Bronchial epithelial cell (primary cell): ENCODE measurements around the gene FNDC3B. TPM values are rescaled to one million over a fixed set of nuclear protein-coding genes. Genes with fewer than 3 reads are reported as not detected.

ENCODE experiments used
- DNase-seq: peaks from one replicate; pipeline ENCODE4 v3.0.0-alpha.2; 2010; ENCODE audit warnings: low read depth
- FAIRE-seq: peaks from 2 replicates; lab custom pipeline; 2011; peaks lifted over from hg19 to GRCh38; lab: Jason Lieb, UNC
- H3K27me3 ChIP-seq: 2 replicates; pipeline ENCODE4 v1.5.1; 2011; ENCODE audit warnings: low read length; ENCODE audit not compliant: control insufficient read depth, insufficient read depth
- H3K36me3 ChIP-seq: 2 replicates; pipeline ENCODE4 v1.5.1; 2011; ENCODE audit warnings: low read length; ENCODE audit not compliant: control insufficient read depth, insufficient read depth
- H3K4me3 ChIP-seq: 2 replicates; pipeline ENCODE4 v1.5.1; 2011; ENCODE audit warnings: mild to moderate bottlenecking, low read depth, low read length, control low read depth
- CTCF ChIP-seq: IDR thresholded peaks from 2 replicates; pipeline ENCODE4 v1.5.1; 2011; ENCODE audit warnings: mild to moderate bottlenecking, moderate library complexity, low read length, control low read depth, inconsistent platforms; ENCODE audit not compliant: insufficient read depth, severe bottlenecking
- total RNA-seq: library from RNA; depleted of rRNA; stranded (reverse); fragments of >200 nt; gene quantifications from 2 replicates; pipeline ENCODE4 v1.2.1, GENCODE V29; 2014

The FNDC3B gene
- total RNA-seq, 1 donor from 2014 or later: 39.2 TPM

- Histone ChIP-seq H3K36me3 (peaks cover 6% of the 10 kb centered on the region), H3K27me3 (no peaks in the 10 kb centered on the region), H3K4me3 (no peak overlapping the region)
- no peak for TF ChIP-seq CTCF
- DNase-seq (no peak), FAIRE-seq (no peak)
These were observed 34.7 kb downstream of the FNDC3B start for GRCh38 chr3:172074032-172074431.

DNA sequence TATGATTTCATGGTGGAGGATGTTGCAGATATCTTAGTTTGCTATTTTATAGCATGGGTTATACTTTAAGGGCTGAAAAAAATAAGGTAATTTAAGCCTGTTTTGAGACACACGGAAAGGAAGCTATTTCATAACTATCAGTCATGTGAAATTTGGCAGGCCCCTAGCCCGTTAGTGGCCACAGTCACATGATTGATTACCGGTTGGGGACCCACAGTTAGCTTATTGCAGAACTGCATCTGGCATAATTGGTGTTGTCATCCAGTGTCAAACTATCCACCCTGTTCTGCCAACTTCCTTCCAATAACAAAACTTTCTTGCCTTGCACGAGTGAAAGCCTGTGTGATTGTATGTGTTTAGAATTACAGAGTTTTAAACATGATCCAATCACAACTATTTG, 35.2 kb downstream of the FNDC3B start:
- FAIRE-seq: no peak
- TF ChIP-seq CTCF: no peak
- H3K4me3 ChIP-seq: no peak overlapping the region
- no peaks in the 10 kb centered on the region for H3K27me3 ChIP-seq
- peaks cover 6% of the 10 kb centered on the region for H3K36me3 ChIP-seq
- no peak for DNase-seq

DNA sequence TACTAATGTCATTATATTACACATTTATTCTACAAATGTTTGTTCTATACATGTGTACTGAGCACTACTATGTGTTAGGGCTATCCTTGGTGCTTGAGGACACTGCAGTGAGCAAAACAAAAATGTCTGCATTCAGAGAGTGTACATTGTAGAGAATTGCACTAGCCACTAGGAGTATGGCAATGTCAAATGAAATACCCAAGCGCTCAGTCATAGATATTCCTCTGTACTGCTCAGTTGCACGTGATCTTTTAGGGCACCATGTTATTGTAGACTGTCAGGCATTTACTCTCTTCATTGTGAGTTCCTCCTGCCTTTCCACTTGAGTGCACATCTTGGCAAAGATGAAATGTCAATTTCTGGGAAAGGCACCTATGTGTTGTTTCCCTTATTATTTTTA, 36.8 kb downstream of the FNDC3B start:
- DNase-seq (no peak), FAIRE-seq (no peak)
- no peak for TF ChIP-seq CTCF
- Histone ChIP-seq H3K27me3 (no peaks in the 10 kb centered on the region), H3K4me3 (no peak overlapping the region), H3K36me3 (peaks cover 6% of the 10 kb centered on the region)

- H3K27me3 ChIP-seq: no peaks in the 10 kb centered on the region
- no peak for TF ChIP-seq CTCF
- no peak for DNase-seq
- H3K36me3 ChIP-seq: peaks cover 4% of the 10 kb centered on the region
- FAIRE-seq: no peak
- no peak overlapping the region for H3K4me3 ChIP-seq
These were observed 37.9 kb downstream of the FNDC3B start for GRCh38 chr3:172077197-172077757.

- no peak for DNase-seq
- Histone ChIP-seq H3K4me3 (no peak overlapping the region), H3K27me3 (no peaks in the 10 kb centered on the region), H3K36me3 (peaks cover 2% of the 10 kb centered on the region)
- FAIRE-seq: no peak
- no peak for TF ChIP-seq CTCF
These were observed 38.9 kb downstream of the FNDC3B start for GRCh38 chr3:172078244-172078643.

DNA sequence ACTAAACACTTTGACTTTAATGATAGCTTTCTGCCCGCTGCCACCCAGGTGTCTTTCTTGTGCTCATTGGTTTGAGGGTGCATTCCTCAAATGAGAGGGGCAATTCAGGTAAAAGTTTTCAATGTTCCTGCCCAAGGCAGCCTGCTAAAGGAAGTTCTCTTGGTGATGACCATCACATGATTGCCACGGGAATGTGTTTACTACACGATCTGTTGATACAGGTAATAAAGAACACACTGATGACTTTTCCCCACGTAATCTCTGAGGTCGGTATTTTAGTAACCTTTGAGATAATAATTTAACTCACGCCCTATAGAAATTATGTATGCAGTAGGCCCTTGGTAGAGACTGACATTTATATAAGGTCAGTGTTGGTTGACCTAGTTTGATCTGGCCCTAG, 39.3 kb downstream of the FNDC3B start:
- DNase-seq (no peak), FAIRE-seq (no peak)
- no peaks in the 10 kb centered on the region for H3K27me3 ChIP-seq
- TF ChIP-seq CTCF: no peak
- peaks cover 1% of the 10 kb centered on the region for H3K36me3 ChIP-seq
- no peak overlapping the region for H3K4me3 ChIP-seq
